ENCODE measurements around the gene CNTROB.
"Not testable (repeated sequence)": the region's sequence is repeated elsewhere in the genome, so short reads cannot be mapped to it uniquely, and the experiment has no call there.

CNTROB gene

GRCh38 chr17:7944326-7944725 lies 12.3 kb downstream of the CNTROB start:
- DNase-seq (ENCODE audit: extremely low read depth in 1 of 2, low read depth in 1 of 2): no peak

- no peak for DNase-seq (ENCODE audit: extremely low read depth in 1 of 2, low read depth in 1 of 2)
These were observed 13.6 kb downstream of the CNTROB start for GRCh38 chr17:7945651-7946050.

DNA sequence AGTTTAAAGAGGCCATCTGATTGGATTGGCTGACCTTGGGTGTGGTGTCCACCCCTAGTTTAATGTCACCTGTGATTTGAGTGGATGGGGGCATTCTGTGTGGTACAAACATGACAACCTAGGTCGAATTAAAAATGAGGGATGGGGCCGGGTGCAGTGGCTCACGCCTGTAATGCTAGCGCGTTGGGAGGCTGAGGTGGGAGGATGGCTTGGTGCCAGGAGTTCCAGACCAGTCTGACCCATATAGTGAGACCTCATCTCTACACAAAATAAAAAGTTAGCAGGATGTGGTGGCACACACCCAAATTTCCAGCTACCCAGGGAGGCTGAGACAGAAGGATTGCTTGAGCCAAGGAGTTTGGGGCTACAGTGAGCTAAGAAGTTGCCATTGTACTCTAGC lies 14.4 kb downstream of the CNTROB start:
- DNase-seq (ENCODE audit: extremely low read depth in 1 of 2, low read depth in 1 of 2): no peak

DNA sequence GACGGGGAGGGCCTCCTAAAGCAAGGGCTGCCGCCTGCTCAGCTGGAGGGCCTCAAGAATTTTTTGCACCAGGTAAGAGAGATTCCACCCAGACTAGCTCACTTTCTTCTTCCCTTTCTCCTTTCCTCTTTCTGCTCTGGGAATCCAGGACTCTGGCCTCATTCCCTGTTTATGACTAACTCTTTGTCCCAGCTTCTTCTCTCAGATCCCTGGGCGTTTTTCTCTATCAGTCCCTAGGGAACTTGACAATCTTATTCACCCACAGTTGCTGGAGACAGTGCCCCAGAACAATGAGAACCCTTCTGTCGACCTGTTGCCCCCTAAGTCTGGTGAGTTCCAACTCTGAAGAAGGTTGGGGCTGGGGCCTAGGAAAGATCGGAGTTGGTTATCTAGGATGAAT lies 15.6 kb downstream of the CNTROB start:
- DNase-seq (ENCODE audit: extremely low read depth in 1 of 2, low read depth in 1 of 2): no peak

- no peak for DNase-seq (ENCODE audit: extremely low read depth in 1 of 2, low read depth in 1 of 2)
These were observed 18.6 kb downstream of the CNTROB start for GRCh38 chr17:7950578-7950977.

DNA sequence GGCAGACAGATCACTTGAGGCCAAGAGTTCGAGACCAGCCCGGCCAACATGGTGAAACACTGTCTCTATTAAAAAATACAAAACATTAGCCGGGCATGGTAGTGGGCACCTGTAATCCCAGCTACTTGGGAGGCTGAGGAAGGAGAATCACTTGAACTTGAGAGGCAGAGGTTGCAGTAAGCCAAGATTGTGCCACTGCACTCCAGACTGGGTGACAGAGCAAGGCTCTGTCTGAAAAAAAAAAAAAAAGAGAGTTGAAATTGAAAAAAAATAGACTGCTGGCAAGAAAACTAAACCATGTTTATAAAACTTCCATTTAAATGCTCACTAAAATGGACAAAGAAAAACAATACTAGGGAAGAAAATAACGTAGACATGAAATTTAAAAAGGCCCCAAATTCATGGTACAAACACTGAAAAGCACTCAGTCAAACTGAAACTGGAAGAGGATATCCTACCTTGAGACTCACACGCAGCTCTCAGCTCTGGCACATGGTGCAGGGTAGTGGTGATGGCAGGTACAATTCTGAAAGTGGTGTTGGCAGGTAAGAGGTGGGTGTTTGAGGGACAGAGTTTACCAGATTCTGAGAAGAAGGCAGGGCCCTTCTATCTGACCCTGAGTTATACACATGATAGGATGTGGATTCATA lies 19.3 kb downstream of the CNTROB start:
- peak in 1 of 2 donors; percentile 35 for DNase-seq (ENCODE audit: extremely low read depth in 1 of 2, low read depth in 1 of 2)

DNA sequence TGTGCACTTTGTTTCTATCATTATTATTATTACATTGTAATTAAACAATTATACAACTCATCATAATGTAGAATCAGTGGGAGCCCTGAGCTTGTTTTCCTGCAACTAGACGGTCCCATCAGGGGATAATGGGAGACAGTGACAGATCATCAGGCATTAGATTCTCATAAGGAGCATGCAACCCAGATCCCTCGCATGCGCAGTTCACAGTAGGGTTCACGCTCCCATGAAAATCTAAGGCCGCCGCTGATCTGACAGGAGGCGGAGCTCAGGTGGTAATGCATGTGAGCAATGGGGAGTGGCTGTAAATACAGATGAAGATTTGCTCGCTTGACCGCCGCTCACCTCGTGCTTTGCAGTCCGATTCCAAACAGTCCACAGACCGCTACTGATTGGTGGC lies 21.3 kb downstream of the CNTROB start:
- DNase-seq (ENCODE audit: extremely low read depth in 1 of 2, low read depth in 1 of 2): not testable (repeated sequence)

GRCh38 chr17:7955414-7956227 lies 23.6 kb downstream of the CNTROB start:
- no peak for DNase-seq (ENCODE audit: extremely low read depth in 1 of 2, low read depth in 1 of 2)

DNA sequence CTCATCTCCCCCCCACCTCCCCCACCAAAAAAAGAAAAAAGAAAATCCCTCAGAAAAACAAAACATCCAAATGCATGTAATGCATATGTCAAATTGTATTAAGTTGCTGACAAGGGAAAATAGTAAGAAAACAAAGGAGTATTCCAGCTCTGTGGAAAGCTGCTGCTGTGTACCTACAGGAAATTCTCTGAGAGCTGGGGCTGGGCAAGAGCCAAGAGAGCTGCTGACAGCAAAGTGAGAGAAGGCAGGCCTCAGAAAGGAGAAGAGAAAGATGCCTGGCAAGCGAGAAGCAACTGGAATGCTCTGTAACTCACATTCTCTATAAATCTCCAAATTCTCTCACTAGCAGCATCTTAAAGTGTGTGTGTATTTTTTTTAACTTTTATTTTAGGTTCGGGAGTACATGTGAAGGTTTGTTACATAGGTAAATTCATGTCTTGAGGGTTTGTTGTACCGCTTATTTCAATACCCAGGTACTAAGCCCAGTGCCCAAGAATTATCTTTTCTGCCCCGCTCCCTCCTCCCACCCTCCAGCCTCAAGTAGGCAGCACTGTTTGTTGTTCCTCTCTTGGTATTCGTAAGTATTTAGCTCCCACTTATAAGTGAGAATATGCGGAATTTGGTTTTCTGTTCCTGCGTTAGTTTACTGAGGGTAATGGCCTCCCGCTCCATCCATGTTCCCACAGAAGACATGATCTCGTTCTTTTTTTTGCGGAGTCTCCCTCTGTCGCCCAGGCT lies 24.4 kb downstream of the CNTROB start:
- no peak for DNase-seq (ENCODE audit: extremely low read depth in 1 of 2, low read depth in 1 of 2)

DNA sequence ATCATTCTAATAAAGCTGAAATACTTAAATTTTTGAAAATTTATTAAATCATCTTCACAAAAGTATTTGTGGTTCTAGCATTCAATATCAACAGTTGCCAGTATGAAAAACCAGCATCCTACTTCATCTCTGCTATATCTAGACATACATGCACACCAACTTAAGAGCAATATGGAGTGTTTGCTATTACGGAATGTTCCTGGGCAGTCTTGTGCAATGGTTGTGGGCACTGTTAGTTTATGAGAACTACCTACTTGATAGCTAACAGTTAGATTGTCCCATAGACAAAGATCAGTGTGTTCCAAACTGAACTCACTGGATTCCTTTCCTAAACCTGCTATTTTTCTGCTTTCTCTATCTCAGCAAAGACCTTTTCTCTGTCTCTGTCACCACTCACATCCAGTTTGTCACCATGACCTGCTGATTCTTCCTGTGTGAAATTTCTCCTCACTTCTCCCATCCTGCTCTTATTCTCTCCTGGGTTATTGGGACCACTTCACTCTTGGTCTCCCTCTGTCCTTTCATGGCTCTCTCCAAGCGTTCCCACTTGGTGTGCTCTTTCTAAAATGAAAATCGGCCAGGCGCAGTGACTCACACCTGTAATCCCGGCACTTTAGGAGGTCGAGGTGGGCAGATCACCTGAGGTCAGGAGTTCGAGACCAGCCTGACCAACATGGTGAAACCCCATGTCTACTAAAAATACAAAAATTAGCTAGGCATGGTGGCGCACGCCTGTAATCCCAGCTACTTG lies 27.7 kb downstream of the CNTROB start:
- no peak for DNase-seq (ENCODE audit: extremely low read depth in 1 of 2, low read depth in 1 of 2)

GRCh38 chr17:7961421-7961820 lies 29.4 kb downstream of the CNTROB start:
- DNase-seq (ENCODE audit: extremely low read depth in 1 of 2, low read depth in 1 of 2): no peak

- DNase-seq (ENCODE audit: extremely low read depth in 1 of 2, low read depth in 1 of 2): no peak
These were observed 35.7 kb downstream of the CNTROB start for GRCh38 chr17:7967751-7968150.

DNA sequence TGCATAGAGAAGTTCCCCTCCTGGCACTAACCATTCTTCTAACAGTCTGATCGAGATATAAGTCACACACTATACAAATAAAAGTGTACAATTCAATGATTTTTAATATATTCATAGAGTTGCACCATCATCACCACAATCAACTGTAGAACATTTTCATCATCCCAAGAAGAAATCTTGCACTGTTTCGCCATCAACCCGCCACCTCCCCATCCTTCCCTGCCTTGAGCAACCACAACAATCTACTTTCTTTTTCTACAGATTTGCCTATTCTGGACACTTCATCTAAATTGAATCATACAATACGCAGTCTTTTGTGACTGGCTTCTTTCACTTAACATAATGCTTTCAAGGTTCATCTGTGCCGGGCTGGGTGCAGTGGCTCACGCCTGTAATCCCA lies 37.4 kb downstream of the CNTROB start:
- no peak for DNase-seq (ENCODE audit: extremely low read depth in 1 of 2, low read depth in 1 of 2)

- no peak for DNase-seq (ENCODE audit: extremely low read depth in 1 of 2, low read depth in 1 of 2)
These were observed 39.6 kb downstream of the CNTROB start for GRCh38 chr17:7971651-7972050.

DNA sequence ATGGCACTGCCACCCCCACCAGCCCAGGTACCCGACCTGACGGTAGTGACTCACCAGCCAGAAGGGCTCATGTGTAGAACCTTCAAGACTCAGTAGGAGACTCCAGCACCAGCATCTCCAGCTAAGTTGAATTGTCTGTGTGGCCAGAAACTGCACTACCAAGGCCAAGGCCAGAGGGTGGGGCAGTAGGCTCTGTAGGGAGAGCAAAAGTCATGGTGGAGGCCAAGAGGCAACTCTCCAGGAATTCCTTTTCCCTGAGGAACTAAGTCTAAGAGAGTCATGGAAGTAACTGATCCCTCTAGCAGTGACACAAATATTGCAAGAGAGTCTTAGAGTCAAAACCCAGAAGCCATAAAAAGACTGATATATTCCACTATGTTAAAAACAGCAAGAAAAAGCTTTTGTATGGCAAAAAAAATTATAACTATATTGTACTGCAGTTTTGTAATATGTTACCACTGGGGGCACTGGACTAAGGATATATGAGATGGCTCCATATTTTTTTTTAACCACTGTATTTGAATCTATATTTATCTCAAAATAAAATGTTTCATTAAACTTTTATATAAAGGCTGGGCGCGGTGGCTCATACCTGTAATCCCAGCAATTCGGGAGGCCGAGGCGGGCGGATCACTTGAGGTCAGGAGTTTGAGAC lies 40.3 kb downstream of the CNTROB start:
- no peak for DNase-seq (ENCODE audit: extremely low read depth in 1 of 2, low read depth in 1 of 2)

DNA sequence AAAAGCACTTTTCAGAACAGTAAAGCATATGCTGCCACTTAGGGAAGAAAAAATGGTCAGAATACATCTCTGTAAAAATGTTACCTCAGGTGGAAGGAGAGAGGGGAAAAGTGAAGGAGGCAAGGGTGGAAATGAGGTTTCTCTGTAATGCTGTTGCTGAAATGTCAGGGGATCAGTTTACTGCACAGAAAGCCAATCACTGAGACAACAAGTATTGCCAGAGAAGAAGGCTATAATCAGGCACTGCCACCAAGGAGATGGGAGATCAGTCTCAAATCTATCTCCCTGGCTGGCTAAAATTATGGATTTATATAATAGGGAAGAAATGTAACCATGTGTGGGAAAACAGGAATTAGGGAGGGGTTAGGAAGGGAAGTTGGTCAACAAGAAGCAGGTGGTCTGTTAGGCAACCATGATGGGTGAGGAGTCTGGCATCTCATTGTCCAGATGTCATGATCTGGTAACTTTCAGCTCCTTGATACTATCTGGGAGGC lies 42.7 kb downstream of the CNTROB start:
- no peak for DNase-seq (ENCODE audit: extremely low read depth in 1 of 2, low read depth in 1 of 2)

- DNase-seq (ENCODE audit: extremely low read depth in 1 of 2, low read depth in 1 of 2): no peak
These were observed 45.0 kb downstream of the CNTROB start for GRCh38 chr17:7977039-7977438.

DNA sequence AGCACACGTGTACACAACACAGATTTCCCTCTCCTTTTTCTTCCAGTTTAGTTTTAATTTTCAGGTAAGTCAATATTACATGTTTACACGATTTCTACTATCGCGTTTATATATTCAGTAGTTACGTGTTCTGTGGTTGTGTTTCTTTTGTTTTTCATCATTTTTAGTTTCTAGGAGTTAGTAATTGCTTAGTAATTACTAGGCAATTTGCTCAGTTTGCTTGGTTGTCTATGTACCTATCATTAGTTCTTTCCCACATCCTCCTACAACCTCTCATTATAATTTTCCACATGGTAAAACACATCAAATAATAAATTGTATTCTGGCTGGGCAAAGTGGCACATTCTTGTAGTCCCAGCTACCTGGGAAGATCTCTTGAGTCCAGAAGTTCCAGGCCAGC lies 45.8 kb downstream of the CNTROB start:
- no peak for DNase-seq (ENCODE audit: extremely low read depth in 1 of 2, low read depth in 1 of 2)

- DNase-seq (ENCODE audit: extremely low read depth in 1 of 2, low read depth in 1 of 2): no peak
These were observed 50.2 kb downstream of the CNTROB start for GRCh38 chr17:7982173-7982572.

DNA sequence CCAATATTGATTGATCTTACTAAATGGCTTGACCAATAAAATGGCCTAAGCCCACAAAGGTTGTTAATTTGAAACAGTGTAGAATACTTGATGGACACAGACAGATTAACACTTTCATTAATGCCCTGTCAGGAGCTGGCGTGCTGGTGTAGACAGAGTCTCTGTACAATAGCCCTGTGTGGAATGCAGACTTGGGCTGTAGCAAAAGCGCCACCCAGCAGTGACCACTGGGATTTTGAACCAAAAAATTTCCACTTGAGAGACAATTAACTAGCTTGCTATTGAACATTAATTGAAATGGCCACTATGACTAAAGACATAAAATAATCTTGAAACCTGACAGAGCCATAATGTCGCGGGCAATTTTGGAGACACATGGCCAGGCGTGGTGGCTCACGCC lies 50.7 kb downstream of the CNTROB start:
- no peak for DNase-seq (ENCODE audit: extremely low read depth in 1 of 2, low read depth in 1 of 2)
